Fibroblast of mammary gland (primary cell): ENCODE data around the gene PGLYRP4.

Source experiments
- DNase-seq: peaks from one replicate; pipeline ENCODE4 v3.0.0-alpha.2; 2010; ENCODE audit warnings: low read depth
- H3K4me3 ChIP-seq: 2 replicates; pipeline ENCODE4 v1.5.1; 2011; ENCODE audit warnings: low read depth, mild to moderate bottlenecking, low read length, moderate library complexity; ENCODE audit not compliant: control insufficient read depth
- CTCF ChIP-seq: conservative IDR thresholded peaks from 2 replicates; pipeline ENCODE4 v1.5.1; 2011; ENCODE audit warnings: low read depth, low read length, inconsistent platforms; ENCODE audit not compliant: control insufficient read depth, insufficient read depth

PGLYRP4 gene

GRCh38 chr1:153348511-153349362 lies at the start of gene PGLYRP4:
Gene PGLYRP4, minus strand, starts transcription at chr1:153348841. Its CDS starts 909 bp downstream, at chr1:153347932.
- no peak for DNase-seq
- no peak within 1 kb of the TSS for H3K4me3 ChIP-seq
- TF ChIP-seq CTCF: no peak

GRCh38 chr1:153397924-153398651 lies 49.4 kb upstream of the PGLYRP4 start:
- TF ChIP-seq CTCF: no peak
- no peak overlapping the region for H3K4me3 ChIP-seq
- no peak for DNase-seq

GRCh38 chr1:153397051-153397923 lies 48.6 kb upstream of the PGLYRP4 start:
- DNase-seq: no peak
- TF ChIP-seq CTCF: no peak
- no peak overlapping the region for H3K4me3 ChIP-seq

- no peak for DNase-seq
- H3K4me3 ChIP-seq: no peak overlapping the region
These were observed 47.8 kb upstream of the PGLYRP4 start for GRCh38 chr1:153396461-153396860.

GRCh38 chr1:153395776-153396175 lies 47.1 kb upstream of the PGLYRP4 start:
- TF ChIP-seq CTCF: no peak
- no peak for DNase-seq
- no peak overlapping the region for H3K4me3 ChIP-seq

More at GRCh38 chr1:153396461-153396860, 47.8 kb upstream of the PGLYRP4 start:
- TF ChIP-seq CTCF: no peak

- no peak overlapping the region for H3K4me3 ChIP-seq
- peak; percentile 32 for DNase-seq
These were observed 46.6 kb upstream of the PGLYRP4 start for GRCh38 chr1:153395136-153395685.

More at GRCh38 chr1:153395136-153395685, 46.6 kb upstream of the PGLYRP4 start:
- TF ChIP-seq CTCF: no peak
